ENCODE measurements around the gene PRR33. TPM values are rescaled to one million over a fixed set of nuclear protein-coding genes. Genes with fewer than 3 reads are reported as not detected.

PRR33 gene
- total RNA-seq, 1 donor: not detected

DNA sequence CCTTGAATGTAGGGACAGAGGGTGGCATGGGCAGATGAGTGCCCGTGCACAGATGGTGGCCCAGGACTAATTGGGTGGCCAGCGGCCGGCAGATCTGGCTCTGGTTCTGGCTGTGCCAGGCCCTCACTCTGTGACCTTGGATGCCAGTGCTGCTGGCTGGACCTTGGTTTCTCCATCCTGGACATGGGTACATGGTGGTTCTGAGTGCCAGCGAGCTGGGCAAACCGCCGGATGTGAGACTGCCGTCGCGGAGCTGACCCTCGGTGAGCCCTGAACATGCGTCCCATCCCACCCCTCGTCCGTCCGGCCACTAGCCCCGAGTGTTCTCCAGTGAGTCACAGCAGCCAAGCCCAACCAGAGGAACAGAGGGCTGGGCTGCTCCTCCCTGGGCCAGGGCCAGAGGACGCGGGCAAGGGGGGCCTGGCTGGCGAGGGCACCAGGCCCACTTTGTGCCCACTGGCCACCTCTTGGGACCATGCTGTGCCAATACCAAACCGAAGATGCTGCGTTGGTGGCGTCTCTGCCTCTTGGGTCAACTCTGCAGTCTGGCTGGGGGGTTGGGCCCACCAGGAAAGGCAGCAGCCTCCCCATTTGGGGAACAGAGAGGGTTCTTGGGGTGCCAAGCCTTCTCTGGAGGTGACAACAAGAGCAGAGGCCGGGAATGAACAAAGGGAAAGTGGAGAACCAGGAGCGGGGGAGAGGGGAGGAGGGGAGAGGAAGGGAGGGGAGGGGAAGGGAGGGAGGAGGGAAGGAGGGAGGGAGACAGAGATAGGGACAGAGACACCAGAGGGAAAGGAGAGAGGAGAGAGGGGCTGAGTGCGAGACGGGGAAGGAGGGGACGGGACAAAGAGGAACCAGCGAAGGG, 28.1 kb downstream of the PRR33 start:
- TF ChIP-seq, protein P1, sequence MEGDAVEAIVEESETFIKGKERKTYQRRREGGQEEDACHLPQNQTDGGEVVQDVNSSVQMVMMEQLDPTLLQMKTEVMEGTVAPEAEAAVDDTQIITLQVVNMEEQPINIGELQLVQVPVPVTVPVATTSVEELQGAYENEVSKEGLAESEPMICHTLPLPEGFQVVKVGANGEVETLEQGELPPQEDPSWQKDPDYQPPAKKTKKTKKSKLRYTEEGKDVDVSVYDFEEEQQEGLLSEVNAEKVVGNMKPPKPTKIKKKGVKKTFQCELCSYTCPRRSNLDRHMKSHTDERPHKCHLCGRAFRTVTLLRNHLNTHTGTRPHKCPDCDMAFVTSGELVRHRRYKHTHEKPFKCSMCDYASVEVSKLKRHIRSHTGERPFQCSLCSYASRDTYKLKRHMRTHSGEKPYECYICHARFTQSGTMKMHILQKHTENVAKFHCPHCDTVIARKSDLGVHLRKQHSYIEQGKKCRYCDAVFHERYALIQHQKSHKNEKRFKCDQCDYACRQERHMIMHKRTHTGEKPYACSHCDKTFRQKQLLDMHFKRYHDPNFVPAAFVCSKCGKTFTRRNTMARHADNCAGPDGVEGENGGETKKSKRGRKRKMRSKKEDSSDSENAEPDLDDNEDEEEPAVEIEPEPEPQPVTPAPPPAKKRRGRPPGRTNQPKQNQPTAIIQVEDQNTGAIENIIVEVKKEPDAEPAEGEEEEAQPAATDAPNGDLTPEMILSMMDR (IDR thresholded peaks at IDR 0.05; ENCODE audit: insufficient read depth, low read length): no peak
- peak overlapping the region; percentile 31 for H3K4me3 ChIP-seq (ENCODE audit: low read depth, low read length)
- peak; percentile 82 for DNase-seq (ENCODE audit: low read depth)

DNA sequence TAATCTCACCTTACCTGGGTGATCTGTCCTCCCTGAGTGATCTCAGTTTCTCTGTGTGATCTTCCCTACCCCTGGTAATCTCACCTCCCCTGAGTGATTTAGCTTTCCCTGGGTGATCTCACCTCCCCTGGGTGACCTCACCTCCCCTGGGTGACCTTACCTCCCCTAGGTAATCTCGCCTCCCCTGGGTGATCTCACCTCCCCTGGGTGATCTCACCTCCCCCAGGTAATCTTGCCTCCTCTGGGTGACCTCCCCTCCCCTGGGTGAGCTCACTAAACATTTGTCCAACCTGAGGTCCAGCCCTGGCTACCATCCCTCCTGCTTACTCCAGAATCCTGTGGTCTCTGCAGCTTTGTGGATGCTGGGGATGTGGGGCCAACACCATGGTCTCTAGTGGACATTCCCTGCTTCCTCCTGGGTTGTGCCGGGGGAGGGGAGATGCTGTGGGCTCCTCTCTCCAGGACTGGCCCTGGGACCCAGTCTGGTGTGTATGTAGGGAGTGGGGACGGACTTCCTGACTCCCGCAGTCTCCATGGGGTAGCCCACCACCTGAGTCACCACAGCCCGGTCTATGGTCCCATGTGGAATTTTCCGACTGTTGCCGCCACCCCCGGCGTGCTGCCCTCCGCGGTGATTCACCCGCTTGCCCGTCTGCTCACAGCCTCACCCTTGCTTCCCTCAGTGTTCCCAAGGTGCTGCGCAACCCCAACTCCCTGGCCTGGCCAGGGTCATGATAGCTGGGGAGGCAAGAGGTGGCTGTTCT, 28.9 kb downstream of the PRR33 start:
- TF ChIP-seq, protein P1 (IDR thresholded peaks at IDR 0.05; ENCODE audit: insufficient read depth, low read length): no peak
- no peak for DNase-seq (ENCODE audit: low read depth)
- no peak overlapping the region for H3K4me3 ChIP-seq (ENCODE audit: low read depth, low read length)

- TF ChIP-seq, protein P1 (IDR thresholded peaks at IDR 0.05; ENCODE audit: insufficient read depth, low read length): no peak
- no peak overlapping the region for H3K4me3 ChIP-seq (ENCODE audit: low read depth, low read length)
Measured at GRCh38 chr11:1861435-1862411, 30.0 kb downstream of the PRR33 start.

GRCh38 chr11:1860108-1860507, 31.6 kb downstream of the PRR33 start:
- TF ChIP-seq, protein P1 (IDR thresholded peaks at IDR 0.05; ENCODE audit: insufficient read depth, low read length): no peak
- H3K4me3 ChIP-seq (ENCODE audit: low read depth, low read length): no peak overlapping the region
- DNase-seq (ENCODE audit: low read depth): no peak

More at GRCh38 chr11:1861435-1862411, 30.0 kb downstream of the PRR33 start:
- DNase-seq (ENCODE audit: low read depth): no peak

DNA sequence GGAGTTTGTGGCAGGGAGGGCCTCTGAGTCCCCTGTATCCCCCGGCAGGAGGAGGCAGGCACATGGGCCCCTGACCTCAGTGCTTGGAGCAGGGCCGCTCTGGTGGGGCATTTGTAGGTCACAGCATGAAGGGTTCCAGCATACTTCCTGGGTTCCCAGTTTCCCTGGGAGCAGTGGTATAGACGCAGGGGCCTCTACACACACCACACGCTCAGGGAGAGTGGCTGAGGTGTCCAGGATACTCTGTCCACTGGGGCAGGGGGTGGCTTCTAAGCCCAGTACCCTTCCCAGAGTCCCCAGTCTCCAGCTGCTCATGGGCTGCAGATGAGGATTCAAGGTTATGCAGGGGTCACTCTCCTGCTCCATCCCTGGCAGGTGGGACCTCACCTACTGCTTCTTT, 32.7 kb downstream of the PRR33 start:
- TF ChIP-seq, protein P1 (IDR thresholded peaks at IDR 0.05; ENCODE audit: insufficient read depth, low read length): no peak
- no peak for DNase-seq (ENCODE audit: low read depth)
- no peak overlapping the region for H3K4me3 ChIP-seq (ENCODE audit: low read depth, low read length)

- no peak for DNase-seq (ENCODE audit: low read depth)
- TF ChIP-seq, protein P1 (IDR thresholded peaks at IDR 0.05; ENCODE audit: insufficient read depth, low read length): no peak
- H3K4me3 ChIP-seq (ENCODE audit: low read depth, low read length): no peak overlapping the region
Measured at GRCh38 chr11:1858576-1858975, 33.1 kb downstream of the PRR33 start.

Data from fibroblast of the aortic adventitia (primary cell).